HS-27A (cell line): ENCODE results near the gene CCDC74B.
"Not testable (repeated sequence)": the region's sequence is repeated elsewhere in the genome, so short reads cannot be mapped to it uniquely, and the experiment has no call there.

ENCODE experiments used
- DNase-seq: peaks from one replicate; pipeline ENCODE4 v3.0.0-alpha.2; 2012; ENCODE audit warnings: low read depth, missing footprints

Gene CCDC74B

GRCh38 chr2:130145006-130145414 is at the start of gene CCDC74B:
Gene CCDC74B, minus strand, starts transcription at chr2:130145112. Its CDS starts 116 bp downstream, at chr2:130144996.
- DNase-seq = peak; percentile 5

GRCh38 chr2:130193824-130194223 is 48.9 kb upstream of the CCDC74B start:
- not testable (repeated sequence) for DNase-seq

GRCh38 chr2:130192451-130192850 is 47.5 kb upstream of the CCDC74B start:
- not testable (repeated sequence) for DNase-seq

GRCh38 chr2:130191319-130191718 is 46.4 kb upstream of the CCDC74B start:
- DNase-seq = not testable (repeated sequence)

- no peak for DNase-seq
Observed at GRCh38 chr2:130190237-130190636, 45.3 kb upstream of the CCDC74B start.

GRCh38 chr2:130188958-130189357 is 44.0 kb upstream of the CCDC74B start:
- not testable (repeated sequence) for DNase-seq

- DNase-seq = not testable (repeated sequence)
Observed at GRCh38 chr2:130187859-130188792, 43.2 kb upstream of the CCDC74B start.

GRCh38 chr2:130187268-130187667 is 42.4 kb upstream of the CCDC74B start:
- no peak for DNase-seq

- DNase-seq = no peak
Observed at GRCh38 chr2:130186391-130186790, 41.5 kb upstream of the CCDC74B start.

- no peak for DNase-seq
Observed at GRCh38 chr2:130185896-130186295, 41.0 kb upstream of the CCDC74B start.

GRCh38 chr2:130185436-130185835 is 40.5 kb upstream of the CCDC74B start:
- no peak for DNase-seq

- no peak for DNase-seq
Observed at GRCh38 chr2:130183512-130184373, 38.8 kb upstream of the CCDC74B start.

- DNase-seq = not testable (repeated sequence)
Observed at GRCh38 chr2:130182826-130183511, 38.1 kb upstream of the CCDC74B start.

GRCh38 chr2:130181880-130182682 is 37.2 kb upstream of the CCDC74B start, which contains the start of gene MZT2B:
Gene MZT2B, plus strand, starts transcription at chr2:130182262. Its CDS starts 21 bp downstream, at chr2:130182283.
- peak; percentile 82 for DNase-seq

GRCh38 chr2:130181325-130181879 is 36.5 kb upstream of the CCDC74B start, which contains the start of gene SMPD4:
Gene SMPD4, minus strand, starts transcription at chr2:130181602. Its CDS starts 5,010 bp downstream, at chr2:130176592.
- DNase-seq = peak; percentile 92

- not testable (repeated sequence) for DNase-seq
Observed at GRCh38 chr2:130180404-130181324, 35.8 kb upstream of the CCDC74B start.

- DNase-seq = not testable (repeated sequence)
Observed at GRCh38 chr2:130174866-130175265, 30.0 kb upstream of the CCDC74B start.

GRCh38 chr2:130169896-130170295 is 25.0 kb upstream of the CCDC74B start:
- no peak for DNase-seq

GRCh38 chr2:130169163-130169562 is 24.3 kb upstream of the CCDC74B start:
- DNase-seq = not testable (repeated sequence)
